A673 (cell line): Measurements from ENCODE around the gene IDI1.

Source experiments
- EZH2 ChIP-seq: fragments of 200-600 bp; sonication (generic); IDR thresholded peaks from 2 replicates; pipeline ENCODE4 v1.6.1; 2017; ENCODE audit warnings: borderline replicate concordance, low read depth, mild to moderate bottlenecking, mixed read lengths, antibody characterized with exemption, low read length; ENCODE audit not compliant: poor library complexity, severe bottlenecking
- TF ChIP-seq, protein P1 (sequence below): fragments of 300-800, 200-600 bp; sonication (generic); conservative IDR thresholded peaks from 2 replicates; pipeline ENCODE4 v1.5.1; 2017; ENCODE audit warnings: low read depth, mild to moderate bottlenecking, antibody characterized with exemption, low read length, moderate library complexity, mixed read lengths

DNA sequence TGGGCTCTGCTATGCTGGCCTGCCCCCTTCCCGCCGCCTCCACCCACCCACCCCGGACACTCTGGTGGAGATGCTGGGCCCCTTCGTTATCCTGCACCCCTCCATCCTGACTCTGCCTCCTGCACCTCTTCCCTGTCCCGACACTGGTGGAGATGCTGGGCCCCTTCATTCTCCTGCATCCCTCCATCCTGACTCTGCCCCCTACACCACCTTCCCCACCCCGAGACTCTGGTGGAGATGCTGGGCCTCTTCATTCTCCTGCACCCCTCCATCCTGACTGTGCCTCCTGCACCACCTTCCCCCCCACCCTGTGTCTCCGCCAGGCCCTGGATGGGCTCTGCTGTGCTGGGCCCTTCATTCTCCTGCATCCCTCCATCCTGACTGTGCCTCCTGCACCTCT lies 38.2 kb downstream of the IDI1 start:
- TF ChIP-seq, protein P1, sequence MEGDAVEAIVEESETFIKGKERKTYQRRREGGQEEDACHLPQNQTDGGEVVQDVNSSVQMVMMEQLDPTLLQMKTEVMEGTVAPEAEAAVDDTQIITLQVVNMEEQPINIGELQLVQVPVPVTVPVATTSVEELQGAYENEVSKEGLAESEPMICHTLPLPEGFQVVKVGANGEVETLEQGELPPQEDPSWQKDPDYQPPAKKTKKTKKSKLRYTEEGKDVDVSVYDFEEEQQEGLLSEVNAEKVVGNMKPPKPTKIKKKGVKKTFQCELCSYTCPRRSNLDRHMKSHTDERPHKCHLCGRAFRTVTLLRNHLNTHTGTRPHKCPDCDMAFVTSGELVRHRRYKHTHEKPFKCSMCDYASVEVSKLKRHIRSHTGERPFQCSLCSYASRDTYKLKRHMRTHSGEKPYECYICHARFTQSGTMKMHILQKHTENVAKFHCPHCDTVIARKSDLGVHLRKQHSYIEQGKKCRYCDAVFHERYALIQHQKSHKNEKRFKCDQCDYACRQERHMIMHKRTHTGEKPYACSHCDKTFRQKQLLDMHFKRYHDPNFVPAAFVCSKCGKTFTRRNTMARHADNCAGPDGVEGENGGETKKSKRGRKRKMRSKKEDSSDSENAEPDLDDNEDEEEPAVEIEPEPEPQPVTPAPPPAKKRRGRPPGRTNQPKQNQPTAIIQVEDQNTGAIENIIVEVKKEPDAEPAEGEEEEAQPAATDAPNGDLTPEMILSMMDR = no peak
- TF ChIP-seq EZH2 = no peak
